ENCODE data around the gene KLHL20.

DNA sequence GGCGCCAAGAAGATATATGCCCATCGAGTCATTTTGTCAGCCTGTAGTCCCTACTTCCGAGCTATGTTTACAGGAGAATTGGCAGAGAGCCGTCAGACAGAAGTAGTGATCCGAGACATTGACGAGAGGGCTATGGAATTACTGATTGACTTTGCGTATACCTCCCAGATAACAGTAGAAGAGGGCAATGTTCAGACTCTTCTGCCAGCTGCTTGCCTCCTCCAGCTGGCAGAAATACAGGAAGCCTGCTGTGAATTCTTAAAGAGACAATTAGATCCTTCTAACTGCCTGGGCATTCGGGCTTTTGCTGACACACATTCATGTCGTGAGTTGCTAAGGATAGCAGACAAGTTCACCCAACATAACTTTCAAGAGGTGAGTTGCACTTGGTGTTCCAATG, 19.1 kb downstream of the KLHL20 start:
- TF ChIP-seq POLR2AphosphoS5 (IDR thresholded peaks at IDR 0.05; ENCODE audit: low read depth, low read length) = no peak
- TF ChIP-seq SIN3A (IDR thresholded peaks at IDR 0.05; ENCODE audit: borderline replicate concordance, insufficient read depth, low read length) = no peak

Data from PFSK-1 (cell line).